HUES48 (cell line): ENCODE data around the gene CAMK2G.

Experiments used
- H3K27ac ChIP-seq: one replicate; pipeline ENCODE4 v1.7.0; 2013; ENCODE audit warnings: low read depth, low read length, inconsistent platforms
- H3K27me3 ChIP-seq: 2 replicates; pipeline ENCODE4 v1.6.1; 2013; ENCODE audit warnings: mild to moderate bottlenecking, low read length; ENCODE audit not compliant: control insufficient read depth, insufficient read depth
- H3K36me3 ChIP-seq: 2 replicates; pipeline ENCODE4 v1.6.1; 2013; ENCODE audit warnings: low read length; ENCODE audit not compliant: control insufficient read depth, insufficient read depth
- H3K4me1 ChIP-seq: 2 replicates; pipeline ENCODE4 v1.6.1; 2013; ENCODE audit warnings: mild to moderate bottlenecking, low read length; ENCODE audit not compliant: control insufficient read depth, insufficient read depth
- H3K4me3 ChIP-seq: 2 replicates; pipeline ENCODE4 v1.5.1; 2013; ENCODE audit warnings: mild to moderate bottlenecking, low read depth, low read length
- H3K9ac ChIP-seq: 2 replicates; pipeline ENCODE4 v1.6.1; 2013; ENCODE audit warnings: mild to moderate bottlenecking, low read depth, low read length, moderate library complexity
- H3K9me3 ChIP-seq: 2 replicates; pipeline ENCODE4 v1.6.1; 2013; ENCODE audit warnings: low read length; ENCODE audit not compliant: control insufficient read depth, insufficient read depth

The CAMK2G gene

GRCh38 chr10:73786512-73786885 is 87.9 kb downstream of the CAMK2G start:
- Histone ChIP-seq H3K9me3 (no peaks in the 10 kb centered on the region), H3K27me3 (no peaks in the 10 kb centered on the region), H3K36me3 (peaks cover 24% of the 10 kb centered on the region), H3K9ac (no peak overlapping the region), H3K27ac (no peak overlapping the region), H3K4me3 (peak overlapping the region; percentile 85), H3K4me1 (peaks cover 10% of the 10 kb centered on the region)

GRCh38 chr10:73785721-73786511 is 88.4 kb downstream of the CAMK2G start:
- Histone ChIP-seq H3K4me3 (peak overlapping the region; percentile 85), H3K27ac (peak overlapping the region; percentile 9), H3K9ac (0 out of 2 replicates have a peak overlapping the region, but pooled peaks have one; percentile 44), H3K4me1 (peaks cover 13% of the 10 kb centered on the region), H3K9me3 (no peaks in the 10 kb centered on the region), H3K36me3 (peaks cover 19% of the 10 kb centered on the region), H3K27me3 (no peaks in the 10 kb centered on the region)

- H3K36me3 ChIP-seq = peaks cover 14% of the 10 kb centered on the region
- no peaks in the 10 kb centered on the region for H3K27me3 ChIP-seq
- no peaks in the 10 kb centered on the region for H3K9me3 ChIP-seq
- H3K27ac ChIP-seq = peak within 1 kb of the TSS; percentile 61
- H3K9ac ChIP-seq = peak within 1 kb of the TSS; percentile 44; the same call in 1 of the 2 replicates
- H3K4me3 ChIP-seq = peak within 1 kb of the TSS; percentile 85
- peaks cover 18% of the 10 kb centered on the region for H3K4me1 ChIP-seq
Observed at GRCh38 chr10:73785211-73785720, 89.1 kb downstream of the CAMK2G start, which contains the start of gene ZSWIM8. Gene ZSWIM8, plus strand, starts transcription at chr10:73785606. Its CDS starts 273 bp downstream, at chr10:73785879.

GRCh38 chr10:73782749-73783085 is 91.6 kb downstream of the CAMK2G start:
- peaks cover 18% of the 10 kb centered on the region for H3K4me1 ChIP-seq
- no peak overlapping the region for H3K27ac ChIP-seq
- H3K4me3 ChIP-seq = peak overlapping the region; percentile 98
- H3K27me3 ChIP-seq = no peaks in the 10 kb centered on the region
- no peaks in the 10 kb centered on the region for H3K9me3 ChIP-seq
- peaks cover 21% of the 10 kb centered on the region for H3K36me3 ChIP-seq
- peak overlapping the region; percentile 84 for H3K9ac ChIP-seq

- H3K36me3 ChIP-seq = peaks cover 22% of the 10 kb centered on the region
- no peaks in the 10 kb centered on the region for H3K27me3 ChIP-seq
- peak within 1 kb of the TSS; percentile 84 for H3K9ac ChIP-seq
- H3K4me1 ChIP-seq = peaks cover 18% of the 10 kb centered on the region
- H3K4me3 ChIP-seq = peak within 1 kb of the TSS; percentile 98
- H3K27ac ChIP-seq = peak within 1 kb of the TSS; percentile 95
- no peaks in the 10 kb centered on the region for H3K9me3 ChIP-seq
Observed at GRCh38 chr10:73781879-73782748, 92.2 kb downstream of the CAMK2G start, which contains the start of gene CHCHD1. Gene CHCHD1, plus strand, starts transcription at chr10:73782048. Its CDS starts 28 bp downstream, at chr10:73782076.

GRCh38 chr10:73781548-73781878 is 92.8 kb downstream of the CAMK2G start:
- H3K4me1 ChIP-seq = peaks cover 16% of the 10 kb centered on the region
- peak overlapping the region; percentile 98 for H3K4me3 ChIP-seq
- peak overlapping the region; percentile 84 for H3K9ac ChIP-seq
- no peaks in the 10 kb centered on the region for H3K9me3 ChIP-seq
- H3K27ac ChIP-seq = peak overlapping the region; percentile 95
- H3K27me3 ChIP-seq = no peaks in the 10 kb centered on the region
- H3K36me3 ChIP-seq = peaks cover 26% of the 10 kb centered on the region

GRCh38 chr10:73780966-73781365 is 93.4 kb downstream of the CAMK2G start:
- H3K27ac ChIP-seq = no peak overlapping the region
- H3K9me3 ChIP-seq = no peaks in the 10 kb centered on the region
- H3K27me3 ChIP-seq = no peaks in the 10 kb centered on the region
- peaks cover 27% of the 10 kb centered on the region for H3K36me3 ChIP-seq
- H3K9ac ChIP-seq = peak overlapping the region; percentile 46
- peak overlapping the region; percentile 98 for H3K4me3 ChIP-seq
- peaks cover 14% of the 10 kb centered on the region; the same call in 1 of the 2 replicates for H3K4me1 ChIP-seq

- no peak overlapping the region for H3K27ac ChIP-seq
- peaks cover 33% of the 10 kb centered on the region for H3K36me3 ChIP-seq
Observed at GRCh38 chr10:73780301-73780700, 94.1 kb downstream of the CAMK2G start.

GRCh38 chr10:73779539-73780197 is 94.7 kb downstream of the CAMK2G start:
- peaks cover 14% of the 10 kb centered on the region; the same call in 1 of the 2 replicates for H3K4me1 ChIP-seq
- H3K9ac ChIP-seq = no peak overlapping the region
- peaks cover 40% of the 10 kb centered on the region for H3K36me3 ChIP-seq
- no peaks in the 10 kb centered on the region for H3K9me3 ChIP-seq
- H3K27me3 ChIP-seq = no peaks in the 10 kb centered on the region
- no peak overlapping the region for H3K27ac ChIP-seq
- no peak overlapping the region for H3K4me3 ChIP-seq

More at GRCh38 chr10:73780301-73780700, 94.1 kb downstream of the CAMK2G start:
- H3K9ac ChIP-seq = no peak overlapping the region
- H3K4me3 ChIP-seq = peak overlapping the region; percentile 98; the same call in 1 of the 2 replicates
- no peaks in the 10 kb centered on the region for H3K9me3 ChIP-seq
- H3K4me1 ChIP-seq = peaks cover 14% of the 10 kb centered on the region; the same call in 1 of the 2 replicates
- H3K27me3 ChIP-seq = no peaks in the 10 kb centered on the region

GRCh38 chr10:73779018-73779417 is 95.3 kb downstream of the CAMK2G start:
- Histone ChIP-seq H3K27ac (no peak overlapping the region), H3K27me3 (no peaks in the 10 kb centered on the region), H3K36me3 (peaks cover 43% of the 10 kb centered on the region), H3K9ac (no peak overlapping the region), H3K9me3 (no peaks in the 10 kb centered on the region), H3K4me1 (peaks cover 14% of the 10 kb centered on the region; the same call in 1 of the 2 replicates), H3K4me3 (no peak overlapping the region)
